CD4-positive, alpha-beta T cell treated with Interferon gamma for 1 hour (primary cell): Measurements from ENCODE around the gene HMCN2.

Experiments used
- DNase-seq: peaks from one replicate; pipeline ENCODE4 v3.0.0-alpha.2; 2020

The HMCN2 gene

DNA sequence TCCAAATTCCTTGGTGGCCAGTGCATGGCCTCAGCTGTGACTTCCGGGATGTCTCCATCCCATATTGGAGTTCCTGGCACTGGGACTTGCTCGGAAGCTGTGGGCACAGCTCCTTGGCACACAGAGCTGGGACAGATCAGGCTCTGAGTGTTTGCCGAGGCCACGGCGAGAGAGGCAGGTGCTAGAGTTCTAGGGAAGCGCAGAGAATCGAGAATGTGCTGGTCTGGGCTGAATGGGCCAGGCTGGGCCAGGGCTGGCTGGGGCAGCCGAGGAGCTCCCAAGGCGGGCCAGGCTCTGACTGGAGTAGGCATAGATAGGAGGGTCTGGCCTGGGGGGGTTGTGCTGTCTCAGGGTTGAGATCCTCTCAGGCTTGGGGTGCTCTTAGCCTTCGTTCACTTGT is 45.4 kb downstream of the HMCN2 start:
- no peak for DNase-seq

DNA sequence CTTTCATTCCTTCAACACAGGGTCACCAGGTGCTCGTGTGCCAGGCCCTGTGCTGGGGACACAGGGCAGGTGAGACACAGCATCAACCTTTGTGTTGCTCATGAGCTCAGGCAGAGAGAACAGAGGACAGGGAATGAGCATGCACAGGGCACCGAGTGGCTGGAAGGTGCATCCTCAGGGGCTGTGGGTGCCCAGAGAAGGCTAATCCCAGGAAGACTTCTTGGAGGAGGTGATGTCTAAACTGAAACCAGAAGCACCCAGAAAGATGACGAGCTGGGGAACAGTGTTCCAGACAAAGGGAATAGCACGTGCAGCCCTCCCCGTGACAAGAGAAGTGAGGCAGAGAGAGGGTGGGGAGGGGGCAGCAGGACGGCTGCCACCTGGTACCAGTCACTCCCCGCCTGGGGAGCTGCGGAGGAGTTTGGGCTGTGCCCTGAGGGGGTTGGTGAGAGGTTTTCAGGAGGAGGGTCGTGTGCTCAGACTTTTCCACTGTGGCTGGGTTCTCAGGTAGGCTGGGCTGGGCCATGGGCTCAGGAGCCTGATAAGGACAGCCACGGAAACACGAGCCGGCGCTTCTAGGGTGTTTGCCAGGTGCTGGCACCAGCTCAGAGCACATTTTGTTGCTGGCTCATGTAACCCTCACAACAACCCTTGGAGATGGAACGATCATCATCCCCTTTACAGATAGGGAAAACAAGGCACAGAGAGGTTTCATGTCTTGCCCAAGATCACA is 46.0 kb downstream of the HMCN2 start:
- DNase-seq, result no peak

DNA sequence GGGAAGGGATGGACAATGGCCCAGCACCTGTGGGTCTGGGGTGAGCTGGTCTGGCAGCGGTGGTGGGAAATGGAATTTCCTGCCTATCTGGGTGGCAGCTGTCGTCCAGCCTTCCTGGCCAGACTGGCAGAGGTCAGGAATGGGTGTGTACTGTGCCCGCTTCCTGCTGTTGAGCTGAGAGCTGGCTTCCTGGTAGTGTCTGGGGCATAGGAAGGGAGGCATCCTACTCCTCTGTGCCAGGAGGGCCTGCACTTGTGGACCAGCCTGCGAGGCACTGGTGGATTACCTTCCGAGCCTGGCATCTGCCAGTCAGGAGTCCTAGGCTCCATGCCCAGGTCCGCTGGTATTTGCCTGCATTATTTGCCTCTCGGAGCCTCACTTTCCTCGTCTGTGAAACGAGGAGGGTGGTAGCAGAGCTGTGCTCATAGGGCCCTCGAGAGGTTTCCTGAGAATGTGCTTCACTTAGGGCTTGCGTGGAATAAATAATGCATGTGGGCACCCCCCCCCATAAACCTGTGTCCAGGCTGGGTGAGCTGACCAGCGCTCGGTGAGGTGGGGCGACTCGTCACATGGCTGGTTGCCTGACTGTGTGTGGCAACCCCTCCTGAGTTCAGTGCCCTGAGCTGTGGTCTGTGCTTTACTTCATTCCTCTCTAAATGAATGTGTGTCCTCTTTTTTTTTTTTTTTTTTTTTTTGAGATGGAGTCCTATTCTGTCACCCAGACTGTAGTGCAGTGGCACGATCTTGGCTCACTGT is 47.7 kb downstream of the HMCN2 start:
- DNase-seq, result no peak

DNA sequence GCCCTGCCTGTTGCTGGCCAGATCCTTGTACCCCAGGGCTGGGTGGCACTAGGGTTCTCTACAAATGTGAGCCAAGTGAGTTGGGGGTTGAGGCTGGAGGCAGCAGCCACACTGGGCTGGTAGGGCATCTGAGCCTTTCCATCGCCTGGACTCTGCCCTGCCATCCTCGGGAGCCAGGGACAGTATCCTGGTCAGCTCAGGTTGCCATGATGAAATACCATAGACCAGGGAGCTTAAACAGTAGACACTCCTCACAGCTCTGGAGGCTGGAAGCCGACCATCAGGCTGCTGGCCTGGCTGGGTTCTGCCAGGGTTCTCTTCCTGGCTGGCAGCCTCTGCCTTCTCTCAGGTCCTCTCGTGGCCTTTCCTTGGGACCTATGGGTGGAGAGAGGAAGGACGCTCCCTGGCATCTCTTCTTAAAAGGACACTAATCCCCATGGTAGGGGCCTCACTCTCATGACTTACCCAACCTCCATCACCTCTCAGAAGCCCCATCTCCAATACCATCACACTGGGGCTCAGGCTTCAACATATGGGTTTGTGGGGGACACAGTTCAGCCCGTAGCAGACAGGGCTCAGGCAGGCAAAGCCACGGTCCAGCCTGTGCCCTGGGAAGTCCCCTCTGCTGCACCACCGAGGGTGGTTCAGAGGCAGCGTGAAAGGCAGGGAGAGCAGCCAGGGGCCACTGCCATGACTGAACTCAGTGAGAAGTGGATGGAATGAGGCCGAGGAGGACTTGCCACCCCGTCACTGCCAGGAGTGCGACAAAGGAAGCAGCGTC is 50.1 kb downstream of the HMCN2 start:
- DNase-seq, result no peak

DNA sequence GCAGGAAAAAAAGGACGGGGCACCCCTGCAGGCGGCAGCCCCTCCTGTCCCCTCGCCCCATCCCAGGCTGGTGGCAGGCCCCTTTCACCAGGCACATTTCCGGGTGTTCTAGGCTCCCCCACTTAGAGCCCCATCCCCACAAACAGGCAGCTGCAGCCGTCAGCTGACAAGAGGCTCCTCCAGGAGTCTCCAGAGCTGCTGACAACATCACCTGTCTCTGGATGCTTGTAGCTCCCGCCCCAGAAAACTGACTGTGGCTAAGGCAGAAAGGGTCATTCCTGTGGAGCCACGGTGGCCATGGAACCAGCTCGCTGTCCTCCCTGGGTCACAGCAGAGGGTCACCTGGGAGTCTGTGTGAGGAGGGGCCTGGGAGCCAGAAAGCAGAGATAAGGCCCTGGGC is 50.9 kb downstream of the HMCN2 start:
- DNase-seq, result no peak

DNA sequence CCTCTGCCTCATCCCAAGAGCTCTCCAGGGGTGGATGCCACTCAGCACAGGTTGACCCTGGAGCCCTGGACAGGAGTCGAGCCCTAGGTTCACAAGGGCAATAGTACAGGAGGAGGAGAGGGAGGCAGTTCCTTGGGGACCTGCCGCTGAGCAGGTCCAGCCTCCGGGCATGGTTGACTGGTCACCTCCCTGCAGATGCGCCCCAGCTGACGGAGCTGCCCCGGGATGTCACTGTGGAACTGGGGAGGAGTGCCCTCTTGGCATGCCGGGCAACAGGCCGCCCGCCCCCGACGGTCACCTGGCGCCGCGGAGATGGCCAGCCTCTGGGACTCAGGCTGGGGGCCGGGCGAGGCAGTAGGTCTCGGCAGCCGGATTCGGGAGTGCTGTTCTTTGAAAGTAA is 53.7 kb downstream of the HMCN2 start:
- no peak for DNase-seq

DNA sequence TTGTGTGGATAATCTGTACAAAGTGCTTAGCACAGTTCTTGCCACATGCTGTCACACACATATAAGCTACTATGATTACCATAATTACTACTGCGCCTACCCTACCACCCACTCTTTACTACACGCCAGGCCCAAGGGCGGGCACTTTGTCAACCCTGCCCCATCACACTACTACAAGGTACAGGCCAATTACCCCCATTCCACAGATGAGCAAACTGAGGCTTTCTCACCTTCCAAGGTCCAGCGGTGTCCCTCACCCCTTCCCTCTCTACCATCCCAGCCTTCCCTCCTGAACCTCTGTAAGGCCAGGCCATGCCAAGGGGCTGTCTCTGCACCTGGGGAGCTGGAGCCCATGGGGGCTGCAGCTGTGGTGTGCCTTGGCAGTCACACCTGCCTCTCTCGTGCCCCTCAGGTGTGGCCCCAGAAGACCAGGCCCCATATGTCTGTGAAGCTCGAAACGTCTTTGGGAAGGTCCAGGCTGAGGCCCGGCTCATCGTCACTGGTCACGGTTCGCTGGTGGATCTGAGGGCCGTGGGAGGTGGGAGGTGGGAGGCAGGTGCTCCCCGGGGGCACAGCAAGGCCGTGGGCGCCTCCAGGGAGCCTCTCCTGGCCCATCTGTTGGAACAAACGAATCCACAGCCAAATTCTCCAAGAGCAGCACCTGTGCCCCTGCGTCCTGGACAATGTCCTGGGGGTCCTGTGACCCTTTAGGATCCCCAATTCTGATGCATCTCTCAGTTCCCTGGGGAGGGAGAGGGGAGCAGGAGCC is 54.6 kb downstream of the HMCN2 start:
- DNase-seq, result no peak

DNA sequence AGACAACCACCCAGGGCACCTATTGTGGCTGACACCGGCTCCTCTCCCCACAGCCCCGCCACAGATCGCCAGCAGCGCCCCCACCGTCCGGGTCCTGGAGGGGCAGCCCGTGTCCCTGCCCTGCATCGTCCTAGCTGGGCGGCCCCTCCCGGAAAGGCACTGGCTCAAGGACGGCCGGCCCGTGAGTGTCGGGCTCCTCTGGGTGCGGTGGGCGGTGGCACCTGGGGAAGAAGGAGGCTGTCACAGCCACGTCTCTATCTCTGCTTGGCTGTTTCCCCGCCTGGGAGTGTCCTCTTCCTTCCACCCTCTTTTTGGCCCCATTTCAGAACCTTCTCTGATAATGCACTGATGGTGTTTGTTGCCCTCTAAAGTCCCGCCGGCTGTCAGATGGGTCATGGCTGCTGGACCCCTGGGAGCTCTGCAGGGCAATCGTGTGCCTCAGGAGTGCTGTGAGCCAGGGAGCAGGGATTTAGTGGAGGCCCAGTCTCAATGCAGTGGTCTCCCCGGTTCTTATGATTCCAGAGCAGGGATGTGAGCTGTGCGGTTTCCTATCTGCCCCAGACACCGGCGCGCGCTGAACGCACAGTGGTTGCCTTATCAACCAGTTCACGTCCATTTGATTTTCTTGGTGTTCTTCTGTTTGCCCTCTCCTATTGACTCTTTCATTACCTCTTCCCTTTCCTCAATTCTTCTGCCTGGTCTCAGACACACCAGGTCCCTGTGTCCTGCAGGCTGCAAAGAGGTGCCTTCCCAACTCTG is 55.3 kb downstream of the HMCN2 start:
- no peak for DNase-seq

DNA sequence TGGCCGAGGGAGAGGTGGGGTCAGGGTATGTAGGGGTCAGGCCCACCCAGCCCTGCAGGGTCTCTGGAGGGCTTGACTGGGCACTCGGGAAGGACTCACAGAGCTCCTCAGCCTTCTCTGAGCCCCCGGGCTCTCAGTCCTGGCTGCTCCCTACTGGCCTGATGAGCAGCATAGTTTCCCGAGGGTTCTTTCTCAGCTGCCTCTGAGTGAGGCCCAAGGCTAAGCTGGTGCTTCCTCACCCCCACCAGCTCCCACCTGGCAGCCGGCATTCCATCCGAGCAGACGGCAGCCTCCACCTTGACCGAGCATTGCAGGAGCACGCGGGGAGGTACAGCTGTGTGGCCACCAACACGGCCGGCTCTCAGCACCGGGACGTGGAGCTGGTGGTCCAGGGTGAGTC is 56.0 kb downstream of the HMCN2 start:
- DNase-seq, result no peak

DNA sequence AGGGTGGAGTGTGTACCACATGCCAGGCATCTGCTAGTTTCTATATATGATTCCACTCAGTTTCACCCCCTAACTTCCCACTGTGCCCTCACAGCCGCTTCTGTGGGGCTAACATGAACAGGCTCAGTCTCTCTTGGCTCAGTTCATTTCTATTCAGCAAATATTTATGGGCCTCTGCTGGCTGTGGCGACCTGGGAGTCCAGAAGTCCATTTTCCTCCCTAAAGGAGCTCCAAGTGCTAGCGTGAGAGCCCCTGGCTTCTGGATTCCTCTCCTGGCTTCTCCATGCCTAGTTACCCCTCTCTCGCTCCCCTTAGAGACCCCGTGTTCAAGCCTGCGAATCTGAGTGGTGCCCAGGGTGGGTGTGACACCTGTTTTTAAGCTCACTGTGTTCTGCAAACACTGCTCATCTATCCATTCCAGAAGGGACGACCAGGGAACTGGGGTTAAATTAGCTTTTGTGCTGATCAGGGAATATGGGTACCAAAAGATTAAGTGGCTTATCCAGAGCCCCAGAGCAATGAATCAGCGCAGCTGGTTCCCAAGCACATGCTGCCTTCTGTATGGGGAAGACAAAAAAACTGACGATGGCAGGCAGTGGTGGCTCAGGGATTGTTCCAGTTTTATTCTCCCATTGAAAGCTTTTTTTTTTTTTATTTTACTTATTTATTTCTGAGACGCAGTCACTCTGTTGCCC is 57.6 kb downstream of the HMCN2 start:
- no peak for DNase-seq

DNA sequence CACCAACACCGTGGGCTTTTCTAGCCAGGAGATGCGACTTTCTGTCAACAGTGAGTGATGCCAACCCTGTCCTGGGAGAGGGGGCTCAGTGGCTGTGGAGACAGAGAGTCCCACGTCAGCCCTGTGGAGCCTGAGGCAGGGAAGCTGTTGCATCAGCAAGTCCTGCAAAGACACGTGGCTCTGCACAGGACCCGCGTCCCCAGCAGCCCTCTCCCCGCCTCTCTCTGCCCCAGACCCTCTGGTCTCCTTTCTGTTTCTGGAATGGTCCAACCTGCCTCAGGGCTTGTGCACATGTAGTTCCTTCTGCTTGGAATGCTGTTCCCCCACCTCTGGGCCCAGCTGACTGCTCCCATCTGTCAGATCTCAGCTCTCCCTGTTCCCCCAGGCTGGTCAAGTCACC is 60.4 kb downstream of the HMCN2 start:
- DNase-seq, result no peak

DNA sequence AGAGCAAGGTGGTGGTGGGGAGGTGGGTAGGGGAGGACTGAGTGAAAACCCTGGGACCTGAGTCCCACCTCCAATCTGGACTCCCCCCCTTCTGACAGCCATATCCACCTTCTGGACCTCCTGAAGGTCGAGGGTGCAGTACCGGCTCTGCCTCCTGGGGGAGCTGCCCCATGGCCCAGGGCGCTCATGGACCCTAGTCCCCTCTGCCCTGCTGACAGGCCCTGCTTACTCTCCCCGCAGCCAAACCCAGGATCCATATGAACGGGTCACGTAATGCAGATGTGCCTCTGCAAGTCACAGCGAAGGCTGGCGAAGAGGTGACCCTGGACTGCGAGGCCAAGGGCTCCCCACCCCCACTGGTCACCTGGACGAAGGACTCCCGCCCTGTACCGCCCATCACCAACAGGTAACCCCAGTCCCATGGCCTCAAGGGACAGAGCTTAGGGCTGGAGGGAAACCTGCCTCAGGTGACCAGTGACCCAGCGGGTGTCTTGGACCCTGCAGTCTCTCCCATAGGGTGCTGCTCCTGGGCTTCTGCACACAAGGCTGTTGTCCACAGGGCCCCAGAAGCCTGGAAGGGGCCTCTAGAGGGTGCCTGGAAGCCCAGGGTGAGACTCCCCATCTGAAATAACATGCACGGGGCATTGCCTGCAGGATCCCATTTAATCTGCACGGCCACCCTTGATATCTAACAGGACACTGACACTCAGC is 61.7 kb downstream of the HMCN2 start:
- no peak for DNase-seq

DNA sequence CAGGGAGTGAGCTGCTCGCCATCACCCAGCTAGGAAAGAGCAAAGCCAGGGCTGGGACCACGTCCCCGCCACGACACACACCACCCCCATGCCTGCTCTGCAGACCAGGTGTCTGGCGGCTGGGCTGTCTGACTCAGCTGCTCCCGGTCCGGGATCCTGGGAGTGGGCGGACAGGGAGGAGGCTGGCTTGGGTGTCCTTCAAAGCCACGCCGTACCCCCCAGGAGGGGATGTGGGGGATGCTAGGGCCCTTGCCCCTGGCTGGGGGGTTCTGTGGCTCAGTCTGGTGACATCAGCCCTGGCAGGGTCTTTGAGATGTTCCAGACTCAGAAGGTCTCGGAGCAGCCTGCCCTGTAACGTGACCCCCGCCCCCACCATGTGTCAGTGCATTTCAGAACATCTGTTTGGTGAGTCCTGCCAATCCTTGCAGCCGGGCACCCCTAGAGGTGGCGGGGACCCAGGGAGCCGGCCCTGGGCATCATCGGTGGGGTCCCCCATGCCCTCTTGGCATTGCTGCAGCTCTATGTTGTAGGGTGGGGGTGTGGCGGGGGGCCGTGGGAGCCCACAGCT is 62.3 kb downstream of the HMCN2 start:
- DNase-seq, result no peak

DNA sequence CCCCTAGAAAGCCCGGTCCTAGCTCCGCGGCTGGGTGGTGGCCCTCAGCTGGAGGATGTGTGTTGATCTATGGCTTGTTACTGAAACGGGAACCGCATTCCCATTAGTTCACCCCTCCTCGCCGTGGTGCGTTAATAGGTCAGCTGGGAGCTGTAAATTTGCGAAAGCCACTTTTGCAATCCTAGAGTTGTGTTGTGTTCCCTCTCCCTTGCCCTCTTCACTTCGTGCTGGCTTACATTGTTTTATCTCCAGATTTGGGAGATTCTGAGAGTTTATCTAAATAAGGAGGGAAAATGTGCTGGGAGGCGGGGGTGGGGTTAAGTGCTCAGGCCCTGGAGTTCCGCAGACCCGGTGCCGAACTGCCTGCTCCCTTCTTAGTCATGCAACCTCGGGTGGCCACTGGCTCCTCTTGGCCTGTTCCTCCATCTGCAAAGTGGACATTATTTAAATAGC is 62.8 kb downstream of the HMCN2 start:
- DNase-seq, result no peak

DNA sequence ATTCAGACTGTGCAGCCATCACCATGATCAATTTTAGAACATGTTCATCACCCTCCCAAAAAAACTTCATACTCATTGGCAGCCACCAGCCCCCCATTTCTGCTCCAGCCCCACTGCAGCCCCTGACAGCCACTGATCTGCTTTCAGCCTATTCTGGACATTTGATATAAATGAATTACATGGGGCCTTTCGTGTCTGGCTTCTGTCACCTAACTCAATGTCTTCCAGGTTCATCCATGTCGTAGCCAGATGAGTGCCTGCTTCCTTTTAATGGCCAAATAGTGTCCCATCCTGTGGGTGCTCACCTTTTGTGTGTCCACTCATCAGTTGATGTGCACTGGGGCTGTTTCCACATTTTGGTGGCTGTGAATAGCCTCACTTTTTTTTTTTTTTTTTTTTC is 63.5 kb downstream of the HMCN2 start:
- no peak for DNase-seq

DNA sequence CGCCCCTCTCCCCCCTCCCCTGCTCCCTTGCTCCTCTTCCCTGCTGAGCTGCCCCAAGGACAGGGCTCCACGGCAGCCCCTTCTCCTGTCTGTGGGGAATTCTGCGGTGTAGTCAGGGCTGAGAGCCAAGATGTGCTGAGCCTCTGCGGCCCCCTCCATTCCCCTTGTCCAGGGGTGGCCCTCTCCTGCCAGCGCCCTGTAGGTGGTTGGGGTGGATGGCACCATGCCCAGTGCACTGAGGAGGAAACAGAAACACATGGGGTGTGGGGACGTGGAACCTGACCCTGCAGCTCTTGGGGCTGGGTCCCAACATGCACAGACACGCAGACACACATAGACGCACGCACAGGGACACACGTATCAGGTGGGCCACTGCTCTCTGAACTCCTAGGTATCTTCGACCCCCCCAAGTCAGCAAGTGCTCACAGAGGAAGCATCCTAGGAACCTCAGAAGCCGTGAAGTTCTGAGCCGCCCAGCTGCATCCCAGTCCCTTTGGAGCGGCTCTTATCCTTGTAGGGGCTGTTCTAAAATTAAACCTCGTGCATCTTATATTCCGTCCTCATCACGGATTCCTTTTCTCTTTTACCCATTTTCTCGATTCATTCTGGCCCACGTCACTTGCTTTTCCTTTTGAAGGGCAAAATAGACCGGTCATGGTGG is 64.8 kb downstream of the HMCN2 start:
- DNase-seq, result no peak

DNA sequence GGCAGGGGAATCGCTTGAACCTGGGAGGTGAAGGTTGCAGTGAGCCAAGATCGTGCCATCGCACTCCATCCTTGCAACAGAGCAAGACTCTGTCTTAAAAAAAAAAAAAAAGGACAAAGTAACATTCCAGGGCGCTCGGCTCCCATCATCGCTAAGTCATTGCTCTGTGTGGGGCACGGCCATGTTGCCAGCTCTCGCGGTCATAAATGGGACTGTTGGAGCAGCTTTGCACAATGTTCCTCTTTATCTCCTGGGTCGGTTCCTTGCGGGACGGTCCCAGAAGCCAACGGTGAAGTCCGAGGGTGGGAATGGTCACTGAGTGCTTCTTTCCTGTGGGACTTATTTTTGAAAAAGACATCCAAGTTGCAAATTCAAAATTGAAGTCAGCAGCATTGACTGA is 65.5 kb downstream of the HMCN2 start:
- no peak for DNase-seq

DNA sequence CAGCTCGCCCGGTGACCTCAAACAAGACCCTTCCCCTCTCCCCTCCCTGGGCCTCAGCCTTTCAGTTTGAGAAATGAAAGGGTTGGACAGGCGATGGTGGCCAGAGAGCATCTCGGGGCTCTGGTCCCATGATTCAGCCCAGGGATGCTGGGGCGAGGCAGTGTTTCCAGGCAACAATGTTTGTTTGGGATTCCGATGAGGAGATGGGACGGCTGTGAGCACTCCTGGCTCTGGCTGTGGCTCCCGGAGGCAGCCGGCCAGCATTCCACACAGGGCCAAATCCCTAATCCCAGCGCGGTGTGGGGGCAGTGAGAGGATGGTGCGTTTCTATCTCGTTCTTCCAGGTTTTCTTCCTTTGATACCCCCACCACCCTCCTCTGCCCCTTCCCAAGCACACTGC is 66.0 kb downstream of the HMCN2 start:
- no peak for DNase-seq

DNA sequence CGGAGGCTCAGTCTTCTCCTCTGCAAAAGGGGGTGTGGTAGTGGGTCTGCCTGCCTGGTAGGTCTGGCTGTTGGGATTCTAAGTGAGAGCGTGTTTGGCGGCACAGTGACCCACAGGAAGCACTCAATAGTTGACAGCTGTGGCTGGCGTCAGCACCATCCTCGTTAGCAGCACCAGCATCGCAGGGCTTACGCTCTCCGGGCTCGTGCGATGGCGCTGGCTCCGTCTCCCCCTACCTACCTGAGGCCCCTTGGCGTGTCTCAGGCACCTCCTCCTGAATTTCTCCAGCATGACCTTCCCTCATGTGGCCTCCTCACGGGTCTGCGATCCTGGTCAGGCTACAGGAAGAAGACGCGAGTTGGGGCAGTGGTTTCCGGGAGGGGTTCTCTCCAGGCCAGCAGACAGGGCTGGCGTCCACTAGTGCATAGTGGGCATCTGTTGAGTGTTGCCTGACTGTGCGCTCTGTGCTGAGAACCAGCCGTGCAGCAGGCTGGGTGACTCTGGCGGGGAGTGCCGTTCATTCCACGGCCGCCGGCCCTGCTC is 66.9 kb downstream of the HMCN2 start:
- no peak for DNase-seq
